Activated CD4-positive, alpha-beta T cell treated with anti-CD3 and anti-CD28 coated beads, Interleukin-2, amount 10 ng/mL, durations not matched to agents 24 days and 14 days (primary cell): Measurements from ENCODE around the gene PLEKHG1. TPM values are rescaled to one million over a fixed set of nuclear protein-coding genes. Genes with fewer than 3 reads are reported as not detected.
A peak's percentile ranks its signal among the peaks of the same experiment; 100 is the strongest.

Source experiments
- DNase-seq: peaks from one replicate; pipeline ENCODE4 v3.0.0; 2022
- H3K27ac Mint-ChIP-seq: one replicate; pipeline ENCODE4 v1.8.0; 2022; ENCODE audit warnings: mild to moderate bottlenecking, mixed read lengths
- H3K27me3 Mint-ChIP-seq: one replicate; pipeline ENCODE4 v1.8.0; 2022; ENCODE audit warnings: mixed read lengths
- H3K36me3 Mint-ChIP-seq: one replicate; pipeline ENCODE4 v1.8.0; 2022; ENCODE audit warnings: low read depth, mild to moderate bottlenecking, mixed read lengths
- H3K4me1 Mint-ChIP-seq: one replicate; pipeline ENCODE4 v1.8.0; 2021; ENCODE audit warnings: mixed read lengths
- H3K4me3 Mint-ChIP-seq: one replicate; pipeline ENCODE4 v1.8.0; 2022; ENCODE audit warnings: mild to moderate bottlenecking, moderate library complexity, mixed read lengths
- H3K9me3 Mint-ChIP-seq: one replicate; pipeline ENCODE4 v1.8.0; 2021; ENCODE audit warnings: mixed read lengths
- intact Hi-C: fragments of 100-400 bp; cut with micrococcal nuclease; formaldehyde crosslinking; loops from one replicate; pipeline ENCODE4 v1.15.1; 2023
- total RNA-seq: library from RNA; stranded (reverse); gene quantifications from 2 replicates; pipeline ENCODE4 v1.2.3, GENCODE V29; 2022

Gene PLEKHG1
- total RNA-seq, 1 donor from 2014 or later: 0.42 TPM

DNA sequence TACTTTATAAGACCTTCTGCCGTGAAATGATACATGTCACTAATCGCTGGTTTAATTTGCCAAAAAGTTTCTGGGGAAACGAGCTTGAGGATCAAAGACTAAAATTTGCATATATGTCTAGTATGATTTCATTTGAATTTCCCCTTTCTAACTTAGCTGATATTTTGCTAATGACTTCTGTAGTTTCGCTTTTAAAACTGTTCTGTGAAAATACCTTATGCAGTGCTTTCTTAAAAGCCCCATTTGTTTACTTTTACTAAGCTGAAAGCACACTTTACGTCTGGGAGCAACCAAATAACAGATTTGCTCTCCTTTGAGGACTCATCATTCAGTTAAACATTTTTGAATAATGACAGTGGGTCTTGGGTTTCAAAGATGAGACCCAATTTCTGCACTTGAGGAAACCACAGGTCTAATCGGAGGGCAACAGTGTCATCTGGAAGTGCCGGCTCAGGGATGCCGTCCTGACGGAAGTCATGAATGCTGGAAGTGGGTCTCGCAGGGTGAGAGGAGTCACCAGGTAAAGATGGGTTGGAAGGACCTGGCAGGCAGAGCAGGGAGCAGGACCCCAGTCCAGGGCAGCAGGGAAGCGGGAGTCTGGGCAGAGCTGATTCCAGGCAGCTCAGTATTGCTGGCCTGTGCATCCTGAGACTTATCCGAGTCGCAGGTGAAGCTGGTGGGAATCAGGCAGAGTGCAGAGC, 33.2 kb downstream of the PLEKHG1 start:
- intact Hi-C loops: no loop called here
- Mint-ChIP-seq H3K27me3 (peaks cover 14% of the 10 kb centered on the region), H3K27ac (no peak overlapping the region), H3K36me3 (no peaks in the 10 kb centered on the region), H3K9me3 (no peaks in the 10 kb centered on the region), H3K4me3 (peak overlapping the region; percentile 17), H3K4me1 (peaks cover 16% of the 10 kb centered on the region)
- DNase-seq: no peak

DNA sequence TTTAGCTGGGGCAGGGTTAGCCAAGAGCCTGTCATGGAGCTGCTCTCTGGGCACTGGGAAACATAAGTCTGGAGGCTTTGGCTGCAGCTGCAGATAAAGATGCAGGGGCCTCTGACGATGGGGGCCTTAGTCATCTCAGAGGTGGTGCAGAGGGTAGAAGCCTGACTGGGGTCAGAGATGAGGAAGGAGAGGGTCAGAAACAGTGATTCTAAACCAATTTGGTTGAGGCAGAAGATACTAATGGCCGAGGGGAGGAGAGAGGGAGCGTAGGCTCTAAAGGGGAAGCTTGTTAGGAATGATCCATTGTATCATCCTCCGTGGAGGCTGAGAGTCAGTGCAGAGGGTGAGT, 33.8 kb downstream of the PLEKHG1 start:
- Mint-ChIP-seq H3K4me1 (peaks cover 16% of the 10 kb centered on the region), H3K27me3 (peaks cover 17% of the 10 kb centered on the region), H3K27ac (no peak overlapping the region), H3K9me3 (no peaks in the 10 kb centered on the region), H3K4me3 (no peak overlapping the region), H3K36me3 (no peaks in the 10 kb centered on the region)
- intact Hi-C loops: no loop called here
- no peak for DNase-seq

DNA sequence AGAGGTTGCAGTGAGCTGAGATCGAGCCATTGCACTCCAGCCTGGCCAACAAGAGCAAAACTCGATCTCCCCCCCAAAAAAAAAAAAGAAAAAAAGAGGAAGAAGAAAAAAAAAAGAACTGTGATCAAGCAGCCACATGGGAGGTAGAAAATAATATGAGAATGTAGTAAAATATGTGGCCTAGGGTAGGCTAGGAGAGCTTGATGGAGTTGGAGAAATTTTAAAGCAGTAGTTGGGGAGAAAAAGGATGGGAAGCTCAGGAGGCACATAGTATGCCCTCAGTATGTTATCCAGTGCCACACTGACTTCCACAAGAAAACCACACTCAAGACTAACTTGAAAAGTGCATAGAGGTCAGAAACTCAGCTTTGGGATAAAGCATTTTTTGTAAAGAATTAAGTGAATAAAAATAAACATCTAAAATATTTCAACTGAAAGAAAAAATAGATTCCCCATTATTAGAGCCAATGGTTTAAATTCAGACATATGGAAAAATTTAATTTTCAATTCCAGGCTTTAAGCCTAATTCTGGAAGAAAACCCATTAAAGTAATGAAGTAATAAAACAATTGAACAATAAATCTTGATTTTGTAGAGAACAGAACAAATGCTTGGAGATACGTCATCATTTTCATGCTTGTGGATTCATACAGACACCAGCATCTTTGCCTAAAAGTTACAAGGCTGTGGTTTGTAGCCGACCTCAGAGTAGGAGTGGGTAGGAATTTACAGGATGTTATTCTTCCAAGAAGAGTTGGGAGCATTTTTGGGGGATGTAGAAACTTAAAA, 34.7 kb downstream of the PLEKHG1 start:
- Mint-ChIP-seq H3K27me3 (peaks cover 17% of the 10 kb centered on the region), H3K4me3 (no peak overlapping the region), H3K9me3 (no peaks in the 10 kb centered on the region), H3K4me1 (peaks cover 16% of the 10 kb centered on the region), H3K27ac (no peak overlapping the region), H3K36me3 (no peaks in the 10 kb centered on the region)
- no peak for DNase-seq
- intact Hi-C loops: no loop called here

DNA sequence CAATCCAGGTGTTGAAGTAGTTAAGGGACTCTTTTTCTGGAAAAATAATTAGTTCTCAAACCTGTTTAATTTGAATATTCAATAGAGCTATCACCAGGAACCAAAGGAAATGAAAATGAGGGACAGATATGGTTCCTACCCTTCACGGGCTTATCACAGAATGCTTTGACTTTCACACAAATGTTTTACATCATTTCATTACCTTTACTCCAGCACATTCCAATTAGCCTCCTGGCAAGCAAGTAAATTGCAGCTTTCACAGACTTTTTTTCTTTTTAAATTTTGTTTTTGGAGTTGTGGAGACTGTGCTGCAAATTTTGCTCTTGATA, 35.2 kb downstream of the PLEKHG1 start:
- no peaks in the 10 kb centered on the region for H3K9me3 Mint-ChIP-seq
- DNase-seq: no peak
- intact Hi-C loops: no loop called here
- peaks cover 16% of the 10 kb centered on the region for H3K4me1 Mint-ChIP-seq
- peaks cover 17% of the 10 kb centered on the region for H3K27me3 Mint-ChIP-seq
- no peaks in the 10 kb centered on the region for H3K36me3 Mint-ChIP-seq
- H3K4me3 Mint-ChIP-seq: no peak overlapping the region
- H3K27ac Mint-ChIP-seq: no peak overlapping the region

DNA sequence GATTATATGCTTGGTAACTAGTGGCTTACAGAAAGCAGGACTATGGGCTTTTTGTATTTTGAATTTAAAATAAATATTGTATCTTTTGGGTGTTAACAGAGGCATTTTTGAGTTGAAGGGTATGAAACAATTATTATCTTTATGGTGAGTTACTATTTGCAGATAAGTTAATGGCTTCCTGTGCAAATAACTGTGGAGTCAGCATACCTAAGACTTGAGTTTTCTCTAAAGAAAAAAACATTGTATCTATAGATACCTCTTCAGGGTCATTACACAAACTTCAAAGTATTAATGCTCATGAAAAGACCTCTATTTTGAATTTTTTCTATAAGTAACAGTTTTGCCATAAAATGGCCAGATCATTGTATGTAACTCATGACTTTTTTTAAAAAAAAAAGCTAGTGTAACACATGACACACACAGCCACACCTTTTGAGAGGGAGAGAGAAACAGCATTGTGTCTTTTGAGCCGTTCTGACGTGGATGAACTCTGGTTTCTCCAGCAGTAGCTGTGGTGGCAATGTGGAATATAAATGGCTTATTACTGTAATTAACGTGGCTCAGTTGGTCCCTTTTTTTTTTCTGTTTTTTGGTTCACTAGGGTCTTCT, 36.3 kb downstream of the PLEKHG1 start:
- Mint-ChIP-seq H3K4me1 (peaks cover 16% of the 10 kb centered on the region), H3K27ac (no peak overlapping the region), H3K36me3 (no peaks in the 10 kb centered on the region), H3K4me3 (no peak overlapping the region), H3K9me3 (no peaks in the 10 kb centered on the region), H3K27me3 (peaks cover 23% of the 10 kb centered on the region)
- intact Hi-C loops: no loop called here
- no peak for DNase-seq

DNA sequence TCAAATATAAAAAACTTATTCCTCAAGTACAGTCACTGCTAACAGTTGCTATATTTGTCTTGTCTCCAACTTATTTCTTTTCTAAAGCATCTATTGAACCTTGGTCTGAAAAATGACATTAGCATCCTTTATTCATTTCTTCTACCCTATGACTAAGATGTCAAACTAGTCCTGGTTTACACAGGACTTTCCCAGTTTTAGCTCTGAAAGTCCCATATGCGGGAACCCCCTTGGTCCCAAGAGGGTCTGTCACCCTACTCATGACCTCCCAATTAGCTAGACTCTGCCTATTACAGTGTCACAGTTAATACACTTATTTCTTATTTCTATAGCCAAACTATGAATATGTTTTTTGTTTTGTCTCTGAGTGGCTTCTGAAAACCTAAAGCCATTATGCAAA, 37.1 kb downstream of the PLEKHG1 start:
- no peaks in the 10 kb centered on the region for H3K9me3 Mint-ChIP-seq
- H3K36me3 Mint-ChIP-seq: no peaks in the 10 kb centered on the region
- intact Hi-C loops: no loop called here
- peaks cover 23% of the 10 kb centered on the region for H3K27me3 Mint-ChIP-seq
- H3K4me3 Mint-ChIP-seq: no peak overlapping the region
- H3K27ac Mint-ChIP-seq: no peak overlapping the region
- peaks cover 15% of the 10 kb centered on the region for H3K4me1 Mint-ChIP-seq
- no peak for DNase-seq

DNA sequence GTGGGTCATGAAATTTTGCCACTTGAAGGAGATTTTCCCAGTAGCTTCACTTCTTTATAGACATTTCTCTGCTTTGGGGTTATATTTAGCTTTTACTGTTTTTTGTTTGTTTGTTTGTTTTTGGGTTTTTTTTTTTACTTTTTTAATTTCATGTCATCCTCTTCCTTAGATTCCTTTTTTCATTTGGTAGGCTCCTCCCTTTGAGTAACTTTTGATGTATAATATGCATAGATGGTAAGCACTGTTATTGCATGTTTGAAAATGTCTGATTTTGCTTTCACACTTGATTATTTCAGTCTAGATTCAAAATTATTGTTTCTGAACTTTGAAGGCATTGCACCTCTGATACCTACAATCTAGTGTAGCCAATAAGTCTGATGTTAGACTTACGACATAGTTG, 37.6 kb downstream of the PLEKHG1 start:
- Mint-ChIP-seq H3K27me3 (peaks cover 23% of the 10 kb centered on the region), H3K4me1 (peaks cover 13% of the 10 kb centered on the region), H3K9me3 (no peaks in the 10 kb centered on the region), H3K36me3 (no peaks in the 10 kb centered on the region), H3K4me3 (no peak overlapping the region), H3K27ac (no peak overlapping the region)
- intact Hi-C loops: no loop called here
- no peak for DNase-seq

DNA sequence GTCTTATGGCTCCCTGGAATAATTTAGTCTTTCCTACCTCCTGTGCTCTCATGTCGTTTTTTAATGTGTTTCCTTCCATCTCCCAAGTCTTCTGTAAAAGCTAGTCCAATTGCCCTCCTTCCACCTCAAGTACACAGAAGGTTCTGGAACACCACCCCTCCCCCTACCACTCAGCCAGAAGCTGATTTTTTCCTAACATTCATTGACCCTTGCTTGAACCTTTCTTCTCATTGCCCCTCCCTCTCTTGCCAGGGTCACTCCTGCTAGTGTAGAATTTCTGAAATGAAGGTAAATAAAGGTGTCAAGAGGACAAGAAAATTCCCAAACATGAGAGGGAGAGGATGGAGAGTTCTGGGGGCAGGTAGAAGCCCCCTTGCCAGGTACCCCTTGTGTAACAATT, 38.6 kb downstream of the PLEKHG1 start:
- intact Hi-C loops: no loop called here
- Mint-ChIP-seq H3K4me3 (no peak overlapping the region), H3K27ac (no peak overlapping the region), H3K36me3 (no peaks in the 10 kb centered on the region), H3K9me3 (no peaks in the 10 kb centered on the region), H3K4me1 (peaks cover 3% of the 10 kb centered on the region), H3K27me3 (peaks cover 24% of the 10 kb centered on the region)
- DNase-seq: no peak

DNA sequence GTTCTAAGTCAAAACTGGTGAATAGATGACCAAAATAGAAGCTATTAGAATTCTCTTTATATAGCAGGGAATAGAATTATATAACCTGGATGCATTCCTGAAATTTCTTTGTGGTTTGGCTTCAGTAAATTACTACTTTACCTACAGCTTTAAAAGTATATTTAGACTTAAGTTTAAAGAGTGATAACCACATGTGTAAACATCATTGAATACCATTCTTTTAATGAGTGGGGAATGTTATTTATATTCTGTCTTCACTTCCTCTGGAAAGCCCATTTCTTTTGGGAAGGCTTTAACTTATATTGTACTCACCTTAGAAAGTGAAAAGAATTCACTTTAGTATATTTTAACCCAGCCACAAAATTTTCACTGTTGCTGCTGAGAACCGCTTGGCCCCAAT, 39.1 kb downstream of the PLEKHG1 start:
- H3K36me3 Mint-ChIP-seq: no peaks in the 10 kb centered on the region
- no peak overlapping the region for H3K27ac Mint-ChIP-seq
- H3K4me1 Mint-ChIP-seq: peaks cover 3% of the 10 kb centered on the region
- no peaks in the 10 kb centered on the region for H3K9me3 Mint-ChIP-seq
- peaks cover 27% of the 10 kb centered on the region for H3K27me3 Mint-ChIP-seq
- intact Hi-C loops: no loop called here
- DNase-seq: no peak
- H3K4me3 Mint-ChIP-seq: no peak overlapping the region

DNA sequence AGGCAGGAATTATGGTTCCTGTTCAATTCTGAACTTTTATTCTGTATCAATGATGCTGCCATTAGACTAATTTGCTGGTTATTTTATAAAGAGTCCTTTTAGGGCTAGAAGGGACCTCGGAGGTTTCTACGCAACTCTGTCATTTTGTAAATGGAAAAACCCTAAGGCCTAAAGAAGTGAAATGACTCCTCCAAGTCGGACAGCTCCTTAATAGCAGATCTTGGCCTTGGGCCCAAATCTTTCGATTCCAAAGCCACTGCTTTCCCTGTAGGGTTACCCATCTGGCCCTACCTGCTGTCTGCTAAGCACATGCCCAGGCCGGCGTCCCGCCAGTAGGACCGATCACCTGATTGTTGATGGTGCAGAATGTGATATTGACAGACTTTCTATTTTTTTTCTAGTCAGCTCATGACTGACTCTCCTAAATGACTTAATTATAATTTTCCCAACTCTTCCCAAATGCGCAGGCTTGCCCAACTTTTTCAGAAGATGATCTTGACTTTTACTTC, 40.2 kb downstream of the PLEKHG1 start:
- peaks cover 3% of the 10 kb centered on the region for H3K4me1 Mint-ChIP-seq
- no peak for DNase-seq
- intact Hi-C loops: no loop called here
- no peak overlapping the region for H3K27ac Mint-ChIP-seq
- H3K36me3 Mint-ChIP-seq: no peaks in the 10 kb centered on the region
- H3K9me3 Mint-ChIP-seq: no peaks in the 10 kb centered on the region
- H3K27me3 Mint-ChIP-seq: peaks cover 24% of the 10 kb centered on the region
- H3K4me3 Mint-ChIP-seq: no peak overlapping the region

DNA sequence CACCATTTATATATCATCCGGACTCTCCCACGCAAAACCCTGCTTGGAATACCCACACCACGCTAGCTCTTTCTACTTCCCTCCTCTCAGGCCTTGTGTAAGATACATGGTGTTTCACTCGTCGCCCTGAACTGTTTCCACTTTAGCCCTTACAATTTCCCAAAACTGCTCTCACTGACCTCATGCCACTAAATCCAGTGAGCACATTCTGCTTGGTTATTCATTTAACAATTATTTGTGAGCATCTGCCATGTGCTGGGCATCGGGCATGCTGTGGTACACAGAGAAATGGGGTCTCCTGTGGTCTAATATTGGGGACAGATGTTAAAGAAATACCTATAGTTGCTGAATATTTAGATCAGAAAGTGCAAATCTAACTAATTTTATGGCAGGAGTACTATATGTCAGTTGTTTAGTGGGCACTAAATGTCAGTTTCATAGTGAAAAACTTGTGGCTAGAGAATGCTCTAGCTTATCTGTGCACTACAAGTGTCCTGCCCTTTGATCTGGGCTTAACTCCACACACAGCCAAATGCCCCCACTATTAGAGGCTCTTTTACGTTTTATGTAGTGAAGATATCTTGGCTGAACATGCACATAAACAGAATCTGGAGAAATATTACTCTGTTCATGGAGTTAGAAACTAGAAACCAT, 41.0 kb downstream of the PLEKHG1 start:
- H3K36me3 Mint-ChIP-seq: no peaks in the 10 kb centered on the region
- no peak overlapping the region for H3K27ac Mint-ChIP-seq
- intact Hi-C loops: no loop called here
- DNase-seq: no peak
- peaks cover 3% of the 10 kb centered on the region for H3K4me1 Mint-ChIP-seq
- H3K27me3 Mint-ChIP-seq: peaks cover 26% of the 10 kb centered on the region
- no peaks in the 10 kb centered on the region for H3K9me3 Mint-ChIP-seq
- H3K4me3 Mint-ChIP-seq: no peak overlapping the region

DNA sequence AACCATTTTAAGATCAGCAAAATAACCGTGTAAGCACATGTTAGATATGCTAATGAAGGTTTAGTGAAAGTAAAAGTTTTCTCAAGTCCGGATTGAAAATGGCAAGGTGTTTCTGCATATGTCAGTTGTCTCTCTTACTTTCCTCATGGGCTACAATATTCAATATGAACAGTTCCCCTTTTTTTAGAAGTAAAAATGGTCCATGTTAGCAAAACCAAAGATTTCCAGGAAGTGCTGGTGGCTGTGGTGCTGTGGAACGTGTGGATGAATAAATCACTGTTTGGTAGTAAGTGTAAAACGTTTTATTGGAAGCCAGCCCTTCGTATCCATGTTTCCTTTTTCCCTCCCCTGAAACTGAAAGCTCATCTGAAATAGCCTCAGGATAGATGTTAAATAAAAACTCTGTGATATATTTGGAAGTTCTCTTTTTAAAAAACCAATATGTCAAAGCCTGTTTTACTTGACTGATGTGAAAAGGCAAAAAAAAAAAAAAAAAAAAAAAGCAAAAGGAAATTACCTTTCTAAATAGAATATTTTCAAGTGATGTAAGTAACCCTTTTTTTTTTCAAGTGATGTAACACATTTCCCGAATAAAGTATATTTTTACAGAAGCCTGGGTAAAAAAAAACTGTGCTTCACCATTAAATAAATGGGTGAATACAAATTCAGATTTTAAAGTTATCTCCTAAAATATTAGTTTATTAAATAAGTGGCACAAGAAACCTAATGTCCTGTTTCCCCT, 41.9 kb downstream of the PLEKHG1 start:
- peaks cover 33% of the 10 kb centered on the region for H3K27me3 Mint-ChIP-seq

DNA sequence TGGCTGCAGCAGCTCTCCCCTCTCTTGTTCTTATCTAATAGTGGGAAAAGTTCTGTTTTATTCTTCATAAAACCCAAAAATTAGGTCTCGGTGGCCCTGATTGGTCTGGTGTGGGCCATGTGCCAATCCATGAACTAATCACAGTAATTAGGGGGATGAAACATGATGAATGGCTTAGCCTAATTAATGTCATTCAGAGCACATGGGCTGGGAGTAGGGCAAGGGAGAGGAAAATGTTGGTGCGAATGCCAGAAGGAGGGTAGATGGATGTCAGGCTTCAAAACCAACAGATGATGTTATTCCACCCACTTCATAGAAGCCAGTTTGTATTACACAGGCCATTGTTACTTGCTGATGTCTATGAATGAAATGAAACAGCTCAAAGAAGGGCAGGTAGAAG, 46.5 kb downstream of the PLEKHG1 start:
- no peaks in the 10 kb centered on the region for H3K9me3 Mint-ChIP-seq
- H3K27ac Mint-ChIP-seq: no peak overlapping the region
- H3K27me3 Mint-ChIP-seq: peaks cover 24% of the 10 kb centered on the region
- no peak overlapping the region for H3K4me3 Mint-ChIP-seq
- intact Hi-C loops: no loop called here
- DNase-seq: no peak
- peaks cover 3% of the 10 kb centered on the region for H3K4me1 Mint-ChIP-seq
- no peaks in the 10 kb centered on the region for H3K36me3 Mint-ChIP-seq

More for the DNA sequence above, 41.9 kb downstream of the PLEKHG1 start:
- no peak overlapping the region for H3K4me3 Mint-ChIP-seq
- H3K36me3 Mint-ChIP-seq: no peaks in the 10 kb centered on the region
- H3K27ac Mint-ChIP-seq: no peak overlapping the region
- no peaks in the 10 kb centered on the region for H3K9me3 Mint-ChIP-seq
- H3K4me1 Mint-ChIP-seq: peaks cover 3% of the 10 kb centered on the region
- no peak for DNase-seq
- intact Hi-C loops: no loop called here
